GM12878 (cell line): ENCODE data around the gene TLR5. TPM values are rescaled to one million over a fixed set of nuclear protein-coding genes. Genes with fewer than 3 reads are reported as not detected.

Source experiments
- ATAC-seq: fragments of 200-7000 bp; cut with Tn5 transposase; 3 replicates; pipeline ENCODE4 v1.9.1; 2020; ENCODE audit warnings: mild to moderate bottlenecking, moderate library complexity
- BruUV-seq: library from RNA; stranded (reverse); fragments of 400-500 nt; replicated peaks from 2 replicates; lab custom pipeline; 2021; lab: Mats Ljungman, UMichigan
- CTCF ChIA-PET: fragments of 300-600 bp; sonication (Branson Sonifier 250); formaldehyde crosslinking; extraction: SDS; loops from one replicate; lab custom pipeline; 2021; ENCODE audit warnings: inconsistent platforms; lab: Yijun Ruan, JAX
- POLR2A ChIA-PET: fragments of 350-600 bp; formaldehyde crosslinking; extraction: SDS; loops from one replicate; lab custom pipeline; 2021; ENCODE audit warnings: inconsistent platforms; lab: Charles Lee
- RAD21 ChIA-PET: fragments of 300-600 bp; sonication (Branson Sonifier 250); formaldehyde crosslinking; loops from one replicate; lab custom pipeline; 2023; ENCODE audit warnings: antibody characterized with exemption; ENCODE audit not compliant: unreplicated experiment; lab: Charles Lee
- SMC1A ChIA-PET: fragments of 300-600 bp; sonication (Branson Sonifier 250); formaldehyde crosslinking; loops from one replicate; lab custom pipeline; 2023; ENCODE audit not compliant: unreplicated experiment, uncharacterized antibody; lab: Charles Lee
- DNase-seq: peaks from one replicate; pipeline ENCODE4 v3.0.0-alpha.2; 2011; ENCODE audit warnings: low read depth, low spot score
- FAIRE-seq: peaks from 3 replicates; lab custom pipeline; 2011; peaks lifted over from hg19 to GRCh38; lab: Jason Lieb, UNC
- H2AFZ ChIP-seq: 2 replicates; pipeline ENCODE4 v1.6.0; 2011; ENCODE audit warnings: low read depth, low read length, control low read depth; ENCODE audit not compliant: control insufficient read depth
- H3K27ac ChIP-seq: 2 replicates; pipeline ENCODE4 v1.5.1; 2011; ENCODE audit warnings: control low read depth; ENCODE audit not compliant: control insufficient read depth, insufficient read depth
- H3K27me3 ChIP-seq, 2 experiments: replicated peaks in 1 of 2; 2 replicates each; pipeline versions ENCODE4 v1.6.0 to v1.6.1; 2011; ENCODE audit warnings: low read length in 1 of 2; ENCODE audit not compliant: control insufficient read depth in 2 of 2, insufficient read depth in 2 of 2
- H3K36me3 ChIP-seq, 2 experiments: 2 replicates each; pipeline ENCODE4 v1.5.1; 2011; ENCODE audit warnings: low read length in 1 of 2; ENCODE audit not compliant: control insufficient read depth in 2 of 2, insufficient read depth in 2 of 2
- H3K4me1 ChIP-seq: 2 replicates; pipeline ENCODE4 v1.6.1; 2011; ENCODE audit warnings: mild to moderate bottlenecking, low read length, moderate library complexity, mixed read lengths; ENCODE audit not compliant: control insufficient read depth, insufficient read depth
- H3K4me2 ChIP-seq: 2 replicates; pipeline ENCODE4 v1.6.0; 2011; ENCODE audit warnings: control low read depth; ENCODE audit not compliant: control insufficient read depth, insufficient read depth
- H3K4me3 ChIP-seq: fragments of 200-600 bp; sonication (generic); 2 replicates; pipeline ENCODE4 v1.5.1; 2016
- H3K79me2 ChIP-seq: 2 replicates; pipeline ENCODE4 v1.6.0; 2011; ENCODE audit warnings: low read length; ENCODE audit not compliant: control insufficient read depth, insufficient read depth
- H3K9ac ChIP-seq: 2 replicates; pipeline ENCODE4 v1.8.0; 2011; ENCODE audit warnings: low read length, control low read depth, mixed read lengths; ENCODE audit not compliant: control insufficient read depth, insufficient read depth
- H3K9me3 ChIP-seq: replicated peaks from 3 replicates; pipeline ENCODE4 v1.5.1; 2011; ENCODE audit warnings: mild to moderate bottlenecking, low read length; ENCODE audit not compliant: control insufficient read depth, insufficient read depth
- H4K20me1 ChIP-seq: 2 replicates; pipeline ENCODE4 v1.6.0; 2011; ENCODE audit not compliant: control insufficient read depth, insufficient read depth
- BHLHE40 ChIP-seq, 2 experiments: fragments of 450-650 bp in 1 of 2; IDR thresholded peaks; 2 replicates each; pipeline ENCODE4 v1.6.1; 2011 to 2017; ENCODE audit warnings: low read depth in 2 of 2, borderline replicate concordance in 1 of 2, improper control_type of control experiment in 1 of 2, low read length in 1 of 2, mild to moderate bottlenecking in 1 of 2
- CEBPZ ChIP-seq: fragments of 150-350 bp; IDR thresholded peaks from 2 replicates; pipeline ENCODE4 v1.6.1; 2016; ENCODE audit warnings: low read depth, low read length
- CREM ChIP-seq: IDR thresholded peaks from 2 replicates; pipeline ENCODE4 v1.6.1; 2014; ENCODE audit warnings: antibody characterized with exemption, low read depth
- FOXM1 ChIP-seq: IDR thresholded peaks from 2 replicates; pipeline ENCODE4 v1.6.1; 2012; ENCODE audit warnings: low read depth, mild to moderate bottlenecking, inconsistent platforms, low read length, moderate library complexity
- HCFC1 ChIP-seq: fragments of 150-350 bp; IDR thresholded peaks from 2 replicates; pipeline ENCODE4 v1.6.1; 2014; ENCODE audit warnings: low read length
- KLF5 ChIP-seq: fragments of 450-650 bp; IDR thresholded peaks from 2 replicates; pipeline ENCODE4 v1.6.1; 2014; ENCODE audit warnings: mild to moderate bottlenecking; ENCODE audit not compliant: partially characterized antibody
- RELB ChIP-seq: fragments of 450-650 bp; IDR thresholded peaks from 2 replicates; pipeline ENCODE4 v1.6.1; 2017; ENCODE audit warnings: low read depth, mild to moderate bottlenecking, moderate library complexity
- TCF7 ChIP-seq: IDR thresholded peaks from 2 replicates; pipeline ENCODE4 v1.6.1; 2014; ENCODE audit warnings: antibody characterized with exemption, borderline replicate concordance
- USF2 ChIP-seq: IDR thresholded peaks from 2 replicates; pipeline ENCODE4 v1.6.1; 2011; ENCODE audit warnings: low read depth, low read length, improper control_type of control experiment, borderline replicate concordance
- YBX1 ChIP-seq: fragments of 450-650 bp; IDR thresholded peaks from 2 replicates; pipeline ENCODE4 v1.6.1; 2016; ENCODE audit warnings: antibody characterized with exemption
- ZNF384 ChIP-seq: IDR thresholded peaks from 2 replicates; pipeline ENCODE4 v1.6.1; 2012; ENCODE audit warnings: low read depth, mild to moderate bottlenecking, low read length, improper control_type of control experiment, borderline replicate concordance
- WGBS: methylation state at CpG from one replicate; pipeline ENCODE4 v1.1.6; 2016; ENCODE audit warnings: low lambda C conversion rate; ENCODE audit not compliant: insufficient replicate concordance, insufficient coverage; ENCODE audit errors: missing lambda C conversion rate; 5-methylcytosine and 5-hydroxymethylcytosine counted together
- in situ Hi-C: fragments of 300-500 bp; cut with MboI; formaldehyde crosslinking; loops from 9 replicates; pipeline ENCODE4 v1.14.3; 2018; ENCODE audit warnings: mixed read lengths
- intact Hi-C: fragments of 100-400 bp; cut with micrococcal nuclease; formaldehyde crosslinking; loops from one replicate; pipeline ENCODE4 v1.14.2; 2022; ENCODE audit not compliant: unreplicated experiment
- polyA plus RNA-seq, 11 experiments: library from polyadenylated mRNA; depleted of rRNA in 4 of 11; unstranded in 6 of 11; stranded (reverse) in 5 of 11; fragments of >200 nt; fragmentation: Nextera tagmentation in 4 of 11; fragmentation: Illumina TruSeq in 1 of 11; extraction: Ambion mirVana in 4 of 11; extraction: Trizol in 1 of 11; gene quantifications; 1 replicate in 1 of 11; 2 replicates in 10 of 11; pipeline versions ENCODE4 v1.2.1 to v1.2.3, GENCODE V29; 2011 to 2016; ENCODE audit warnings: inconsistent platforms in 2 of 11, missing spikeins in 2 of 11, low read depth in 1 of 11
- total RNA-seq, 4 experiments: library from RNA; depleted of rRNA in 3 of 4; stranded (reverse); fragments of >200 nt in 3 of 4; fragmentation: Illumina TruSeq in 1 of 4; extraction: Trizol in 1 of 4; gene quantifications; 2 replicates each; pipeline versions ENCODE4 v1.2.1 to v1.2.3, GENCODE V29; 2013 to 2021

Gene TLR5
- total and polyA plus RNA-seq, 10 of the 15 experiments (the other 5 are each of a cell fraction or from before 2014, with no cell fraction given), result 0.34 to 5.3 (median 0.79) TPM

GRCh38 chr1:223081181-223081994 is 61.7 kb downstream of the TLR5 start (continued):
- TF ChIP-seq CEBPZ (no peak), ZNF384 (no peak), KLF5 (no peak), FOXM1 (0 out of 2 replicates have a peak, but pooled peaks have one; percentile 23), HCFC1 (no peak), BHLHE40 (IDR thresholded peaks at IDR 0.05; ENCODE audit: borderline replicate concordance in 1 of 2, low read depth in 2 of 2, low read length in 1 of 2) (peak in 1 of 2 experiments; percentile 50; a peak in 1 of 4 replicates), CREM (0 out of 2 replicates have a peak, but pooled peaks have one; percentile 13), YBX1 (no peak)
- TF ChIP-seq, all 136 proteins: peak for 25

GRCh38 chr1:223079498-223079897 is 63.5 kb downstream of the TLR5 start:
- in situ Hi-C loops, result no loop called here
- intact Hi-C loops, result no loop called here
- Histone ChIP-seq H3K4me1 (no peaks in the 10 kb centered on the region), H3K36me3 (no peaks in the 10 kb centered on the region), H3K9me3 (no peaks in the 10 kb centered on the region), H3K4me3 (no peak overlapping the region), H3K27me3 (no peaks in the 10 kb centered on the region; a peak in 1 of 4 replicates), H4K20me1 (no peaks in the 10 kb centered on the region), H3K27ac (no peak overlapping the region), H3K9ac (no peak overlapping the region), H3K79me2 (no peaks in the 10 kb centered on the region), H3K4me2 (no peak overlapping the region), H2AFZ (no peak overlapping the region)
- POLR2A ChIA-PET, result no interaction called here
- RAD21 ChIA-PET, result no interaction called here
- CTCF ChIA-PET, result no interaction called here
- 46% methylated on average over 7 of the region's 7 CpGs for WGBS
- SMC1A ChIA-PET, result no interaction called here
- DNase-seq (no peak), FAIRE-seq (no peak), ATAC-seq (no peak)
- TF ChIP-seq USF2 (no peak), RELB (no peak), TCF7 (no peak)
- BruUV-seq, result no TSS peak
